PFSK-1 (cell line): Measurements from ENCODE around the gene ADM.

ENCODE experiments used
- FOXP2 ChIP-seq: optimal IDR thresholded peaks from 2 replicates; pipeline ENCODE3; 2011; ENCODE audit warnings: borderline replicate concordance, control low read depth, inconsistent platforms; ENCODE audit not compliant: insufficient read depth; ENCODE audit errors: extremely low read length, extremely low read depth
- POLR2AphosphoS5 ChIP-seq: IDR thresholded peaks from 2 replicates; pipeline ENCODE4 v1.6.1; 2012; ENCODE audit warnings: low read depth, mild to moderate bottlenecking, control low read depth, low read length, moderate library complexity
- REST ChIP-seq, 2 experiments: IDR thresholded peaks; 2 replicates each; pipeline versions ENCODE4 v1.6.1 to v1.8.0; 2011 to 2012; ENCODE audit warnings: low read depth in 2 of 2, low read length in 2 of 2, control low read depth in 1 of 2, inconsistent platforms in 1 of 2, mild to moderate bottlenecking in 1 of 2, moderate library complexity in 1 of 2; ENCODE audit not compliant: insufficient read depth in 1 of 2
- SIN3A ChIP-seq: IDR thresholded peaks from 2 replicates; pipeline ENCODE4 v1.6.1; 2012; ENCODE audit warnings: mild to moderate bottlenecking, low read length, moderate library complexity, borderline replicate concordance; ENCODE audit not compliant: insufficient read depth
- TAF1 ChIP-seq: IDR thresholded peaks from 2 replicates; pipeline ENCODE4 v1.6.1; 2012; ENCODE audit warnings: low read length, control low read depth, borderline replicate concordance; ENCODE audit not compliant: insufficient read depth

Gene ADM

GRCh38 chr11:10317776-10318526, 13.1 kb downstream of the ADM start:
- no peak for TF ChIP-seq FOXP2
- no peak for TF ChIP-seq SIN3A
- no peak for TF ChIP-seq TAF1
- TF ChIP-seq REST (IDR thresholded peaks at IDR 0.05; ENCODE audit: insufficient read depth in 1 of 2, low read depth in 2 of 2, low read length in 2 of 2) = no peak
- no peak for TF ChIP-seq POLR2AphosphoS5

GRCh38 chr11:10318527-10318802, 13.6 kb downstream of the ADM start:
- TF ChIP-seq REST (IDR thresholded peaks at IDR 0.05; ENCODE audit: insufficient read depth in 1 of 2, low read depth in 2 of 2, low read length in 2 of 2) (no peak), TAF1 (no peak), POLR2AphosphoS5 (no peak), FOXP2 (no peak), SIN3A (no peak)

- TF ChIP-seq FOXP2 (no peak), POLR2AphosphoS5 (no peak), TAF1 (no peak), REST (IDR thresholded peaks at IDR 0.05; ENCODE audit: insufficient read depth in 1 of 2, low read depth in 2 of 2, low read length in 2 of 2) (no peak), SIN3A (no peak)
Measured at GRCh38 chr11:10319702-10320558, 15.1 kb downstream of the ADM start.

GRCh38 chr11:10320736-10321465, 16.0 kb downstream of the ADM start:
- no peak for TF ChIP-seq SIN3A
- TF ChIP-seq FOXP2 = no peak
- no peak for TF ChIP-seq REST (IDR thresholded peaks at IDR 0.05; ENCODE audit: insufficient read depth in 1 of 2, low read depth in 2 of 2, low read length in 2 of 2)
- TF ChIP-seq TAF1 = no peak
- TF ChIP-seq POLR2AphosphoS5 = no peak
